WTC11 (cell line): ENCODE data around the gene POC1A. TPM values are rescaled to one million over a fixed set of nuclear protein-coding genes. Genes with fewer than 3 reads are reported as not detected.

Experiments used
- ATAC-seq: fragments of 200-7000 bp; cut with Tn5 transposase; 2 replicates; pipeline ENCODE4 v1.10.0; 2021; ENCODE audit warnings: mild to moderate bottlenecking, moderate library complexity
- CTCF ChIA-PET: fragments of 300-600 bp; sonication (Branson Sonifier 250); formaldehyde crosslinking; loops from one replicate; lab custom pipeline; 2021; ENCODE audit warnings: antibody characterized with exemption; lab: Charles Lee
- POLR2A ChIA-PET: fragments of 350-600 bp; sonication (Branson Sonifier 250); formaldehyde crosslinking; loops from one replicate; lab custom pipeline; 2021; ENCODE audit warnings: antibody characterized with exemption; lab: Charles Lee
- DNase-seq: peaks from one replicate; pipeline ENCODE4 v3.0.0; 2021; ENCODE audit warnings: low spot score
- H3K27ac Mint-ChIP-seq: 2 replicates; pipeline ENCODE4 v1.8.0; 2021; ENCODE audit warnings: mixed read lengths
- H3K27me3 Mint-ChIP-seq: 2 replicates; pipeline ENCODE4 v1.8.0; 2021; ENCODE audit warnings: low read depth, mild to moderate bottlenecking, moderate library complexity, mixed read lengths
- H3K36me3 Mint-ChIP-seq: 2 replicates; pipeline ENCODE4 v1.8.0; 2021; ENCODE audit warnings: mixed read lengths
- H3K4me1 Mint-ChIP-seq: 2 replicates; pipeline ENCODE4 v1.8.0; 2022; ENCODE audit warnings: mixed read lengths
- H3K4me3 Mint-ChIP-seq: 2 replicates; pipeline ENCODE4 v1.8.0; 2021; ENCODE audit warnings: mild to moderate bottlenecking, moderate library complexity, mixed read lengths
- H3K9me3 Mint-ChIP-seq: 2 replicates; pipeline ENCODE4 v1.8.0; 2021; ENCODE audit warnings: mixed read lengths
- ARID4B ChIP-seq: sonication (generic); formaldehyde crosslinking; IDR thresholded peaks from 2 replicates; pipeline ENCODE4 v1.8.0; 2023; ENCODE audit warnings: missing genetic modification reagents, mild to moderate bottlenecking, borderline replicate concordance
- CBFB ChIP-seq: sonication (generic); formaldehyde crosslinking; IDR thresholded peaks from 2 replicates; pipeline ENCODE4 v1.8.1; 2022; ENCODE audit warnings: mild to moderate bottlenecking, low read depth, missing genetic modification reagents
- CREM ChIP-seq: sonication (generic); formaldehyde crosslinking; IDR thresholded peaks from 2 replicates; pipeline ENCODE4 v1.8.1; 2022; ENCODE audit warnings: mild to moderate bottlenecking, missing genetic modification reagents, moderate library complexity
- ELF4 ChIP-seq: sonication (generic); formaldehyde crosslinking; IDR thresholded peaks from 2 replicates; pipeline ENCODE4 v1.8.1; 2022; ENCODE audit warnings: low read depth, mild to moderate bottlenecking, moderate library complexity, missing genetic modification reagents
- FOXP1 ChIP-seq: sonication (generic); formaldehyde crosslinking; IDR thresholded peaks from 2 replicates; pipeline ENCODE4 v1.8.0; 2022; ENCODE audit warnings: missing genetic modification reagents, mild to moderate bottlenecking, moderate library complexity, borderline replicate concordance
- JAZF1 ChIP-seq: fragments of 250-450 bp; sonication (Bioruptor Pico); IDR thresholded peaks from 2 replicates; pipeline ENCODE4 v1.9.0; 2021; ENCODE audit warnings: moderate library complexity, mild to moderate bottlenecking, inconsistent platforms
- MAX ChIP-seq: sonication (generic); formaldehyde crosslinking; IDR thresholded peaks from 2 replicates; pipeline ENCODE4 v1.8.0; 2022; ENCODE audit warnings: mild to moderate bottlenecking, missing genetic modification reagents
- NR2C2 ChIP-seq: sonication (generic); formaldehyde crosslinking; IDR thresholded peaks from 2 replicates; pipeline ENCODE4 v1.8.0; 2022; ENCODE audit warnings: mild to moderate bottlenecking, missing genetic modification reagents
- PRRX2 ChIP-seq: fragments of 250-450 bp; sonication (Bioruptor Pico); IDR thresholded peaks from 2 replicates; pipeline ENCODE4 v1.8.0; 2021; ENCODE audit warnings: mild to moderate bottlenecking
- SMAD3 ChIP-seq: sonication (generic); formaldehyde crosslinking; IDR thresholded peaks from 2 replicates; pipeline ENCODE4 v1.8.0; 2022; ENCODE audit warnings: missing genetic modification reagents, mild to moderate bottlenecking, borderline replicate concordance
- USF1 ChIP-seq: sonication (generic); formaldehyde crosslinking; IDR thresholded peaks from 2 replicates; pipeline ENCODE4 v1.8.0; 2022; ENCODE audit warnings: mild to moderate bottlenecking, missing genetic modification reagents
- ZBTB21 ChIP-seq: sonication (generic); formaldehyde crosslinking; IDR thresholded peaks from 2 replicates; pipeline ENCODE4 v1.8.1; 2023; ENCODE audit warnings: mild to moderate bottlenecking, missing genetic modification reagents, borderline replicate concordance
- ZBTB43 ChIP-seq: sonication (generic); formaldehyde crosslinking; IDR thresholded peaks from 2 replicates; pipeline ENCODE4 v1.8.1; 2023; ENCODE audit warnings: mild to moderate bottlenecking, missing genetic modification reagents
- ZNF138 ChIP-seq: sonication (generic); formaldehyde crosslinking; conservative IDR thresholded peaks from 2 replicates; pipeline ENCODE4 v1.8.1; 2022; ENCODE audit warnings: mild to moderate bottlenecking, moderate library complexity, missing genetic modification reagents
- ZNF263 ChIP-seq: sonication (generic); formaldehyde crosslinking; IDR thresholded peaks from 2 replicates; pipeline ENCODE4 v1.8.1; 2022; ENCODE audit warnings: low read depth, mild to moderate bottlenecking, moderate library complexity, missing genetic modification reagents
- ZNF425 ChIP-seq: fragments of 250-450 bp; sonication (Bioruptor Pico); conservative IDR thresholded peaks from 2 replicates; pipeline ENCODE4 v1.9.0; 2021; ENCODE audit warnings: mild to moderate bottlenecking
- total RNA-seq: library from RNA; stranded (reverse); gene quantifications from 3 replicates; pipeline ENCODE4 v1.2.3, GENCODE V29; 2021

POC1A gene
- total RNA-seq, 1 experiment from 2014 or later: 31.3 TPM

GRCh38 chr3:52191663-52192062, 37.4 kb upstream of the POC1A start:
- POLR2A ChIA-PET: interaction anchor here (0.7 kb wide), 1 partner anchor 126 kb away, joined by 3 read pairs; no protein-coding TSS in a partner anchor
- ATAC-seq (no peak), DNase-seq (no peak)
- peaks cover 3% of the 10 kb centered on the region; the same call in 1 of the 2 replicates for H3K9me3 Mint-ChIP-seq
- no peak overlapping the region for H3K4me3 Mint-ChIP-seq
- H3K27ac Mint-ChIP-seq: no peak overlapping the region; the same call in 1 of the 2 replicates
- H3K4me1 Mint-ChIP-seq: no peaks in the 10 kb centered on the region
- CTCF ChIA-PET: interaction anchor here (1.0 kb wide), 1 partner anchor 29 kb away, joined by 5 read pairs; no protein-coding TSS in a partner anchor
- TF ChIP-seq PRRX2 (no peak), ARID4B (CRISPR knock-in tag) (no peak), FOXP1 (CRISPR knock-in tag) (no peak), USF1 (CRISPR knock-in tag) (no peak), ZBTB21 (CRISPR knock-in tag) (no peak), ZNF263 (CRISPR knock-in tag) (no peak), NR2C2 (CRISPR knock-in tag) (no peak), ELF4 (CRISPR knock-in tag) (no peak), CREM (CRISPR knock-in tag) (no peak), MAX (CRISPR knock-in tag) (no peak)
- TF ChIP-seq, all 79 proteins: peak for 0
- Mint-ChIP-seq H3K27me3 (peaks cover 3% of the 10 kb centered on the region; the same call in 1 of the 2 replicates), H3K36me3 (no peaks in the 10 kb centered on the region)

- ATAC-seq: no peak
- Mint-ChIP-seq H3K4me1 (no peaks in the 10 kb centered on the region), H3K4me3 (no peak overlapping the region), H3K36me3 (no peaks in the 10 kb centered on the region), H3K27me3 (no peaks in the 10 kb centered on the region), H3K9me3 (peaks cover 3% of the 10 kb centered on the region; the same call in 1 of the 2 replicates), H3K27ac (no peak overlapping the region)
- ChIA-PET CTCF (interaction anchor here (1.1 to 1.2 kb wide), 2 partner anchors 20 to 68 kb away, joined by 3 read pairs; no protein-coding TSS in a partner anchor), POLR2A (no interaction called here)
- no peak for TF ChIP-seq ZBTB43 (CRISPR knock-in tag)
- no peak for TF ChIP-seq CBFB (CRISPR knock-in tag)
- no peak for DNase-seq
Measured at GRCh38 chr3:52190294-52191074, 36.3 kb upstream of the POC1A start.

GRCh38 chr3:52188556-52188955, 34.3 kb upstream of the POC1A start:
- ATAC-seq (no peak), DNase-seq (no peak)
- POLR2A ChIA-PET: no interaction called here
- H3K4me3 Mint-ChIP-seq: no peak overlapping the region
- no peaks in the 10 kb centered on the region for H3K36me3 Mint-ChIP-seq
- CTCF ChIA-PET: no interaction called here
- H3K4me1 Mint-ChIP-seq: no peaks in the 10 kb centered on the region
- H3K27ac Mint-ChIP-seq: no peak overlapping the region
- no peaks in the 10 kb centered on the region for H3K27me3 Mint-ChIP-seq
- TF ChIP-seq ZNF138 (CRISPR knock-in tag): no peak
- TF ChIP-seq CREM (CRISPR knock-in tag): no peak
- no peak for TF ChIP-seq JAZF1 (CRISPR knock-in tag)
- no peak for TF ChIP-seq ZNF425 (CRISPR knock-in tag)
- TF ChIP-seq PRRX2: no peak
- TF ChIP-seq USF1 (CRISPR knock-in tag): no peak
- TF ChIP-seq SMAD3 (CRISPR knock-in tag): no peak
- H3K9me3 Mint-ChIP-seq: peaks cover 3% of the 10 kb centered on the region; the same call in 1 of the 2 replicates
